ENCODE data around the gene WDR1. TPM values are rescaled to one million over a fixed set of nuclear protein-coding genes. Genes with fewer than 3 reads are reported as not detected.

Gene WDR1
- total and polyA plus RNA-seq, 2 donors (not counting 3 experiments of a cell fraction or from before 2014, with no cell fraction given) = 590 to 660 TPM

DNA sequence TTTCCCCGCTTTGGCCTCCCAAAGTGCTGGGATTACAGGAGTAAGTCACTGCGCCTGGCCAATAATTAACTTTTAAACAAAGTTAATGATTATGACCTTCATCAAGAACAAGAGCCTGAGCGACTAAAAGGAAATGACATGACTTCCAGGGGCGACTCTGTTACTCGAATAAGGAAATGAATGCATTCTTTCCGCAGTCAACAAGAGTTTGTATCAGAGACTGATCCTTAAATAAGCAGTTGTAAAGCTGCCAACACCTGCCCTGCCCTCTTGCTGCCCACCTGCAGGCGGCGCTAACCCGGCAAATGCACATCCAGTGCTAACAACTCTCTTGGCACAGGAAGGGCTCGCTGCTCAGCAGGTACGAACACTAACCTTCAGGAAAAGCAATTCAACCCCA, 27.3 kb downstream of the WDR1 start:
- no peak for TF ChIP-seq GATA2 (IDR thresholded peaks at IDR 0.05; ENCODE audit: insufficient read depth, insufficient read length, low read depth, low read length)
- TF ChIP-seq, protein P1, sequence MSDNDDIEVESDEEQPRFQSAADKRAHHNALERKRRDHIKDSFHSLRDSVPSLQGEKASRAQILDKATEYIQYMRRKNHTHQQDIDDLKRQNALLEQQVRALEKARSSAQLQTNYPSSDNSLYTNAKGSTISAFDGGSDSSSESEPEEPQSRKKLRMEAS (IDR thresholded peaks at IDR 0.05; ENCODE audit: insufficient read depth, insufficient read length) = no peak
- no peak for TF ChIP-seq JUN (IDR thresholded peaks at IDR 0.05; ENCODE audit: borderline replicate concordance, insufficient read depth, insufficient read length, low read depth)
- TF ChIP-seq, protein P2, sequence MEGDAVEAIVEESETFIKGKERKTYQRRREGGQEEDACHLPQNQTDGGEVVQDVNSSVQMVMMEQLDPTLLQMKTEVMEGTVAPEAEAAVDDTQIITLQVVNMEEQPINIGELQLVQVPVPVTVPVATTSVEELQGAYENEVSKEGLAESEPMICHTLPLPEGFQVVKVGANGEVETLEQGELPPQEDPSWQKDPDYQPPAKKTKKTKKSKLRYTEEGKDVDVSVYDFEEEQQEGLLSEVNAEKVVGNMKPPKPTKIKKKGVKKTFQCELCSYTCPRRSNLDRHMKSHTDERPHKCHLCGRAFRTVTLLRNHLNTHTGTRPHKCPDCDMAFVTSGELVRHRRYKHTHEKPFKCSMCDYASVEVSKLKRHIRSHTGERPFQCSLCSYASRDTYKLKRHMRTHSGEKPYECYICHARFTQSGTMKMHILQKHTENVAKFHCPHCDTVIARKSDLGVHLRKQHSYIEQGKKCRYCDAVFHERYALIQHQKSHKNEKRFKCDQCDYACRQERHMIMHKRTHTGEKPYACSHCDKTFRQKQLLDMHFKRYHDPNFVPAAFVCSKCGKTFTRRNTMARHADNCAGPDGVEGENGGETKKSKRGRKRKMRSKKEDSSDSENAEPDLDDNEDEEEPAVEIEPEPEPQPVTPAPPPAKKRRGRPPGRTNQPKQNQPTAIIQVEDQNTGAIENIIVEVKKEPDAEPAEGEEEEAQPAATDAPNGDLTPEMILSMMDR (IDR thresholded peaks at IDR 0.05; ENCODE audit: extremely low read depth in 1 of 2, insufficient read depth in 1 of 2, low read depth in 1 of 2, low read length in 2 of 2) = peak; percentile 84 to 95
- TF ChIP-seq FOS (IDR thresholded peaks at IDR 0.05; ENCODE audit: borderline replicate concordance, insufficient read depth, low read length) = no peak
- TF ChIP-seq POLR2A (IDR thresholded peaks at IDR 0.05; ENCODE audit: low read depth, low read length) = peak; percentile 49
- no peak for TF ChIP-seq MYC (IDR thresholded peaks at IDR 0.05; ENCODE audit: low read depth, low read length)
- TF ChIP-seq EZH2 (IDR thresholded peaks at IDR 0.05; ENCODE audit: borderline replicate concordance, low read depth, low read length, severe bottlenecking) = no peak
- TF ChIP-seq POLR2AphosphoS5 (IDR thresholded peaks at IDR 0.05; ENCODE audit: insufficient read depth, low read depth, low read length) = peak; percentile 64
- H3K79me2 ChIP-seq (ENCODE audit: control insufficient read depth, insufficient read depth, low read length) = peaks cover 90% of the 10 kb centered on the region
- peak; percentile 85 for FAIRE-seq
- H3K27me3 ChIP-seq (ENCODE audit: control insufficient read depth in 2 of 2, insufficient read depth in 2 of 2, low read length in 2 of 2) = no peaks in the 10 kb centered on the region
- peaks cover 43% of the 10 kb centered on the region for H3K4me1 ChIP-seq (ENCODE audit: control insufficient read depth, extremely low read depth, insufficient read depth, low read length)
- no peaks in the 10 kb centered on the region for H4K20me1 ChIP-seq (replicated peaks; ENCODE audit: control insufficient read depth, extremely low read depth, insufficient read depth, low read length)
- dilution Hi-C loops (cut with MboI; ENCODE audit: extremely low pct_ligation_motif_present, low sequenced_read_pairs) (no loop called here), intact Hi-C loops (cut with micrococcal nuclease) (loop anchor here (1.0 kb wide), 2 partner anchors 26 to 34 kb away; no protein-coding TSS in a partner anchor)
- no peak overlapping the region for H3K9ac ChIP-seq (replicated peaks; ENCODE audit: extremely low read depth, insufficient read depth, low read length)
- ChIA-PET CTCF (interaction anchor here (0.7 to 3.2 kb wide), 15 partner anchors 8 to 70 kb away, joined by 3 to 40 read pairs (median 3); partner anchors contain the start of genes SLC2A9 and WDR1), POLR2A (interaction anchor here (1.1 to 2.0 kb wide), 3 partner anchors 18 to 28 kb away, joined by 3 to 10 read pairs (median 4); partner anchors contain the start of gene WDR1)
- DNase-seq (ENCODE audit: low read depth, low spot score) = peak; percentile 85
- peak overlapping the region; percentile 12 for H3K4me2 ChIP-seq (ENCODE audit: insufficient read depth, low read length)
- H3K36me3 ChIP-seq (ENCODE audit: control insufficient read depth in 2 of 2, extremely low read depth in 1 of 2, insufficient read depth in 2 of 2, low read length in 2 of 2) = peaks cover 32 to 75% of the 10 kb centered on the region in 2 experiments
- peak overlapping the region; percentile 43 for H3K27ac ChIP-seq (ENCODE audit: insufficient read depth, low read depth, low read length)
- BruUV-seq (replicated peaks) = no TSS peak
- no peaks in the 10 kb centered on the region for H3K9me3 ChIP-seq (replicated peaks; ENCODE audit: control insufficient read depth, insufficient read depth, low read length)
- no peaks in the 10 kb centered on the region for H3K9me1 ChIP-seq (replicated peaks; ENCODE audit: control insufficient read depth, extremely low read depth, insufficient read depth, low read length)
- no peak overlapping the region for H2AFZ ChIP-seq (ENCODE audit: low read depth, low read length)
- no peak overlapping the region for H3K4me3 ChIP-seq (replicated peaks in 1 of 3; ENCODE audit: insufficient read depth in 1 of 3, low read depth in 1 of 3, low read length in 3 of 3)
